Stimulated activated naive B cell treated with anti-CD40 and anti-IgM and Interleukin-4, amounts not matched to agents 10 μg/mL and 1 μg/mL and 100 μg/mL, for 72 hours (primary cell): ENCODE measurements around the gene SERPINA6.

Experiments
- ATAC-seq, 2 donors: fragments of 150-1000 bp; cut with Tn5 transposase; replicated peaks; 2 replicates each; pipeline ENCODE4 v1.10.0; 2021; ENCODE audit warnings: moderate library complexity in 1 of 2
- DNase-seq: peaks from one replicate; pipeline ENCODE4 v3.0.0; 2021
- H3K27ac Mint-ChIP-seq: one replicate; pipeline ENCODE4 v1.8.0; 2022; ENCODE audit warnings: mild to moderate bottlenecking, mixed read lengths
- H3K27me3 Mint-ChIP-seq, 2 donors: one replicate each; pipeline ENCODE4 v1.8.0; 2022; ENCODE audit warnings: mixed read lengths in 2 of 2
- H3K36me3 Mint-ChIP-seq, 2 donors: one replicate each; pipeline ENCODE4 v1.8.0; 2022; ENCODE audit warnings: mixed read lengths in 2 of 2, mild to moderate bottlenecking in 1 of 2
- H3K4me1 Mint-ChIP-seq, 2 donors: one replicate each; pipeline ENCODE4 v1.8.0; 2022; ENCODE audit warnings: mixed read lengths in 2 of 2, mild to moderate bottlenecking in 1 of 2
- H3K4me3 Mint-ChIP-seq, 2 donors: one replicate each; pipeline ENCODE4 v1.8.0; 2022; ENCODE audit warnings: mild to moderate bottlenecking in 2 of 2, mixed read lengths in 2 of 2, moderate library complexity in 1 of 2
- H3K9me3 Mint-ChIP-seq, 2 donors: one replicate each; pipeline ENCODE4 v1.8.0; 2022; ENCODE audit warnings: mixed read lengths in 2 of 2, mild to moderate bottlenecking in 1 of 2

The SERPINA6 gene

DNA sequence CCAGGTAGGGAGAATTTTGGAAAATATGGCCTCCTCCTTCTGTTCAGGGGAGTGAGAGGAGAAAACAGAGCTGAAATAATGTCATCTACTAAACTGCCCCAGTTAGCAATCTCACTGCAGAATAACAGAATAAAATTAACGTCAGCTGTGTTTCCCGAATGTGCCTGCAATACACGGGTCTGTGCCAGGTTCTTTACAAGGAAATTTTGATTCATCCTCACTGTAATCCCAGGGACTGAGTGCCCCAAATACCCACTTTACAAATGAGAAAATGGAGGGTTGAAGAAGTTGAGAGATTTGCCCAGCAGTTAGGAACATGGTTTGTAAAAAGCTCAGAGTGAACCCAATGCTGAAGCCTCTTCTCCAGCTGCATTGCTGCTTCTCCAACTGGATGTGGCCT is 21.3 kb upstream of the SERPINA6 start:
- Mint-ChIP-seq H3K36me3 (no peaks in the 10 kb centered on the region), H3K4me3 (no peak overlapping the region), H3K4me1 (peaks cover 0 to 2% of the 10 kb centered on the region in 2 donors), H3K27ac (no peak overlapping the region), H3K27me3 (peaks cover 19 to 27% of the 10 kb centered on the region in 2 donors), H3K9me3 (peaks cover 0 to 7% of the 10 kb centered on the region in 2 donors)
- ATAC-seq: no peak
- no peak for DNase-seq

- DNase-seq (no peak), ATAC-seq (no peak)
- peaks cover 19 to 20% of the 10 kb centered on the region in 2 donors for H3K27me3 Mint-ChIP-seq
- H3K4me1 Mint-ChIP-seq: peaks cover 0 to 2% of the 10 kb centered on the region in 2 donors
- H3K9me3 Mint-ChIP-seq: peaks cover 0 to 7% of the 10 kb centered on the region in 2 donors
- H3K36me3 Mint-ChIP-seq: no peaks in the 10 kb centered on the region
- H3K4me3 Mint-ChIP-seq: no peak overlapping the region
- no peak overlapping the region for H3K27ac Mint-ChIP-seq
These were observed 20.3 kb upstream of the SERPINA6 start for GRCh38 chr14:94343238-94344005.

GRCh38 chr14:94342334-94342934 is 19.3 kb upstream of the SERPINA6 start:
- Mint-ChIP-seq H3K36me3 (no peaks in the 10 kb centered on the region), H3K4me3 (no peak overlapping the region), H3K27me3 (peaks cover 19 to 20% of the 10 kb centered on the region in 2 donors), H3K27ac (no peak overlapping the region), H3K9me3 (peaks cover 0 to 7% of the 10 kb centered on the region in 2 donors), H3K4me1 (peaks cover 0 to 2% of the 10 kb centered on the region in 2 donors)
- no peak for ATAC-seq
- DNase-seq: no peak

DNA sequence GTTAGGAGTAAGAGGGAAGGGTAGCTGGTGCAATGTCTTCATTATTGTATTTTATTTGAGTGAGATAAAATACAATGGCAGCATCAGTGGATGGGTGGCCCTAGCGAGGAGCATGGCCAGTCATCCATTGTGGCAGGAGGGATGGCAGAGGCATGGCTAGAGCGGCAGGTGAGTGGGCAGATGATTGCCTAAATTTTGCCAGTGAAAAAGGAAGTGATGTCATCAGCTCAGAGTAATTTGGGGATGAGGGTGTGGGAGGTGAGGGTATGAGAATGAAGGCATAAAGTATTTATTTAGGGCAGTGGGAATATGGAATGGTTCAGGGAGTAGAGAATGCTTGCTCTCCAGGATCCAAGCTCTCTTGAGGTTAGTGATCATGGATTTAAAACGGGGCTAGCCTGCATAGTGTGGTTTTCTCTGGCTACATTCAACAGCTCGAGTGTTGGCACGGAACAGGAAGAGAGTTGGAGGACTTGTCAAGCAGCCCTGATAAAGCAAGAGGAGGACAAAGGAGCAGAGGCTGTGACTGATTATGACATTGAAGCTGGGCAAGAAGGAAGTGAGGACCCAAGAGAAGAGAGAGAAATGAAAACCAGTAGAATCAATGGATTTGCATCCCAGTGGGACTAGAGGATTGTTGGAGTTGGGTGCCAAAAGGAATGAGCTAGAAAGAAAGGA is 18.7 kb upstream of the SERPINA6 start:
- H3K27me3 Mint-ChIP-seq: peaks cover 19 to 20% of the 10 kb centered on the region in 2 donors
- DNase-seq (no peak), ATAC-seq (no peak)
- H3K4me1 Mint-ChIP-seq: peaks cover 0 to 2% of the 10 kb centered on the region in 2 donors
- H3K27ac Mint-ChIP-seq: no peak overlapping the region
- H3K36me3 Mint-ChIP-seq: no peaks in the 10 kb centered on the region
- peaks cover 0 to 7% of the 10 kb centered on the region in 2 donors for H3K9me3 Mint-ChIP-seq
- no peak overlapping the region for H3K4me3 Mint-ChIP-seq

- DNase-seq: no peak
- Mint-ChIP-seq H3K36me3 (no peaks in the 10 kb centered on the region), H3K4me3 (no peak overlapping the region), H3K27me3 (peaks cover 19 to 21% of the 10 kb centered on the region in 2 donors), H3K27ac (no peak overlapping the region), H3K4me1 (peaks cover 0 to 2% of the 10 kb centered on the region in 2 donors), H3K9me3 (peaks cover 0 to 7% of the 10 kb centered on the region in 2 donors)
- no peak for ATAC-seq
These were observed 17.4 kb upstream of the SERPINA6 start for GRCh38 chr14:94340533-94340932.

- ATAC-seq (no peak), DNase-seq (no peak)
- H3K4me3 Mint-ChIP-seq: no peak overlapping the region
- no peaks in the 10 kb centered on the region for H3K36me3 Mint-ChIP-seq
- peaks cover 0 to 7% of the 10 kb centered on the region in 2 donors for H3K9me3 Mint-ChIP-seq
- no peak overlapping the region for H3K27ac Mint-ChIP-seq
- H3K27me3 Mint-ChIP-seq: peaks cover 27 to 28% of the 10 kb centered on the region in 2 donors
- H3K4me1 Mint-ChIP-seq: peaks cover 0 to 2% of the 10 kb centered on the region in 2 donors
These were observed 14.9 kb upstream of the SERPINA6 start for GRCh38 chr14:94338023-94338422.

- no peak overlapping the region for H3K27ac Mint-ChIP-seq
- DNase-seq (no peak), ATAC-seq (no peak)
- H3K27me3 Mint-ChIP-seq: peaks cover 27% of the 10 kb centered on the region in 2 donors
- peaks cover 0 to 2% of the 10 kb centered on the region in 2 donors for H3K4me1 Mint-ChIP-seq
- no peak overlapping the region for H3K4me3 Mint-ChIP-seq
- H3K36me3 Mint-ChIP-seq: no peaks in the 10 kb centered on the region
- H3K9me3 Mint-ChIP-seq: peaks cover 0 to 7% of the 10 kb centered on the region in 2 donors
These were observed 14.1 kb upstream of the SERPINA6 start for GRCh38 chr14:94337274-94337673.

- DNase-seq (no peak), ATAC-seq (no peak)
- no peaks in the 10 kb centered on the region for H3K9me3 Mint-ChIP-seq
- peaks cover 9 to 13% of the 10 kb centered on the region in 2 donors for H3K27me3 Mint-ChIP-seq
- no peaks in the 10 kb centered on the region for H3K36me3 Mint-ChIP-seq
- no peak overlapping the region for H3K27ac Mint-ChIP-seq
- H3K4me1 Mint-ChIP-seq: no peaks in the 10 kb centered on the region
- H3K4me3 Mint-ChIP-seq: no peak overlapping the region
These were observed 11.7 kb upstream of the SERPINA6 start for GRCh38 chr14:94334872-94335271.

- peaks cover 9 to 21% of the 10 kb centered on the region in 2 donors for H3K27me3 Mint-ChIP-seq
- no peak overlapping the region for H3K4me3 Mint-ChIP-seq
- no peaks in the 10 kb centered on the region for H3K4me1 Mint-ChIP-seq
- no peaks in the 10 kb centered on the region for H3K36me3 Mint-ChIP-seq
- ATAC-seq (no peak), DNase-seq (no peak)
- no peak overlapping the region for H3K27ac Mint-ChIP-seq
- H3K9me3 Mint-ChIP-seq: peaks cover 0 to 1% of the 10 kb centered on the region in 2 donors
These were observed 9.5 kb upstream of the SERPINA6 start for GRCh38 chr14:94332587-94332986.

- Mint-ChIP-seq H3K27ac (no peak overlapping the region), H3K36me3 (no peaks in the 10 kb centered on the region), H3K4me3 (no peak overlapping the region), H3K9me3 (peaks cover 0 to 1% of the 10 kb centered on the region in 2 donors), H3K27me3 (peaks cover 9 to 22% of the 10 kb centered on the region in 2 donors), H3K4me1 (no peaks in the 10 kb centered on the region)
- ATAC-seq: no peak
- no peak for DNase-seq
These were observed 9.0 kb upstream of the SERPINA6 start for GRCh38 chr14:94332063-94332583.

GRCh38 chr14:94331462-94331861 is 8.3 kb upstream of the SERPINA6 start:
- H3K36me3 Mint-ChIP-seq: no peaks in the 10 kb centered on the region
- no peaks in the 10 kb centered on the region for H3K4me1 Mint-ChIP-seq
- peaks cover 9 to 25% of the 10 kb centered on the region in 2 donors for H3K27me3 Mint-ChIP-seq
- no peak for ATAC-seq
- no peak for DNase-seq
- H3K4me3 Mint-ChIP-seq: no peak overlapping the region
- H3K27ac Mint-ChIP-seq: no peak overlapping the region
- H3K9me3 Mint-ChIP-seq: peaks cover 0 to 1% of the 10 kb centered on the region in 2 donors

DNA sequence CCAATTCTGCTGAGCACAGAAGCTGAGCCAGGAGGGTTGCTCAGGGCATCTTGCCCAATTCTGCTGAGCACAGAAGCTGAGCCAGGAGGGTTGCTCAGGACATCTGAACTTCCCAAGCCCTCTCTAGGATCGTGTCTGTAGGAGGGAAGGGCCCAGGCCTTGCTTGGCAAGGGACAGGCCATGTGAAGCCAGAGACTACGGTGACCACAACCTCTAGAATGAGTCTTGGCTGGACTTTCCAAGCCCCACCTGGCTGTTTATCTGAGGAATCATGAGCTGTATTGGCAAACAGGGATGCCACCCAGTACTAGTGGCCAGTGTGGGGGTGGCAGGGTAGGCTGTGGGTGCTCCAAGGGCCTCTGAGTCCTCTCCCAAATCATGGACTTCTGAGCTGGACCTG is 7.7 kb upstream of the SERPINA6 start:
- DNase-seq (no peak), ATAC-seq (no peak)
- peaks cover 13 to 25% of the 10 kb centered on the region in 2 donors for H3K27me3 Mint-ChIP-seq
- H3K27ac Mint-ChIP-seq: no peak overlapping the region
- no peaks in the 10 kb centered on the region for H3K36me3 Mint-ChIP-seq
- no peaks in the 10 kb centered on the region for H3K4me1 Mint-ChIP-seq
- H3K9me3 Mint-ChIP-seq: peaks cover 0 to 3% of the 10 kb centered on the region in 2 donors
- no peak overlapping the region for H3K4me3 Mint-ChIP-seq

- H3K4me1 Mint-ChIP-seq: no peaks in the 10 kb centered on the region
- no peak overlapping the region for H3K4me3 Mint-ChIP-seq
- no peaks in the 10 kb centered on the region for H3K36me3 Mint-ChIP-seq
- peaks cover 0 to 3% of the 10 kb centered on the region in 2 donors for H3K9me3 Mint-ChIP-seq
- DNase-seq (no peak), ATAC-seq (no peak)
- peaks cover 16 to 24% of the 10 kb centered on the region in 2 donors for H3K27me3 Mint-ChIP-seq
- H3K27ac Mint-ChIP-seq: no peak overlapping the region
These were observed 7.3 kb upstream of the SERPINA6 start for GRCh38 chr14:94330432-94330831.

DNA sequence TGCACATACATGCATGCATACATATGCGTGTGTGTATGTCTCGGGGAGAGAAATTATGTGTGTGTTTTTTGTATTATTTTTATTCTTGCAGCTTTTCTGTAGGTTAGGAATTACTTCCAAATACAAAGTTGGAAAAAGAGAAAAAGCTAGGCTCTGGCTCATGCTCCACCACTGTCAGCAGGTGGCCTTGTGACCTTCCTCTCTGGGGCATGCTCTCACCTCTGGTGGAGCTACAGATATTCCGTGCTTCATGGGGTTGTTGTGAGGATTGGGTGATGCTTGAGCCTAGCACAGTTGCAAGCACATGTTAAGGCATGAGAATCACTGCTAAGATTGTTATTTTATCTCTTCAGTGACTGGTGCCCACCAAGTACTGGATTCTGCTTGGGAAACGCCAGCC is 6.7 kb upstream of the SERPINA6 start:
- H3K4me1 Mint-ChIP-seq: no peaks in the 10 kb centered on the region
- H3K27ac Mint-ChIP-seq: no peak overlapping the region
- peaks cover 15 to 21% of the 10 kb centered on the region in 2 donors for H3K27me3 Mint-ChIP-seq
- ATAC-seq (no peak), DNase-seq (no peak)
- no peak overlapping the region for H3K4me3 Mint-ChIP-seq
- H3K36me3 Mint-ChIP-seq: no peaks in the 10 kb centered on the region
- H3K9me3 Mint-ChIP-seq: peaks cover 0 to 3% of the 10 kb centered on the region in 2 donors
